HEK293 (cell line): ENCODE results near the gene IFRD2.
A peak's percentile ranks its signal among the peaks of the same experiment; 100 is the strongest.

Source experiments
- CTCF ChIA-PET: fragments of 350-600 bp; formaldehyde crosslinking; extraction: SDS; loops from one replicate; lab custom pipeline; 2021; ENCODE audit warnings: antibody characterized with exemption; lab: Yijun Ruan, JAX
- POLR2A ChIA-PET: fragments of 300-600 bp; formaldehyde crosslinking; extraction: SDS; loops from one replicate; lab custom pipeline; 2020; ENCODE audit warnings: antibody characterized with exemption, inconsistent platforms; lab: Yijun Ruan, JAX
- H3K27ac ChIP-seq: fragments of 200-500 bp; sonication (Bioruptor generic); 2 replicates; pipeline ENCODE4 v1.5.1; 2014; ENCODE audit warnings: low read depth, low read length, control low read depth, inconsistent platforms; ENCODE audit errors: extremely low read depth
- H3K36me3 ChIP-seq, 2 experiments: fragments of 200-500 bp in 1 of 2; sonication (Bioruptor generic) in 1 of 2; 1 replicate in 1 of 2; 2 replicates in 1 of 2; pipeline ENCODE4 v1.5.1; 2014 to 2017; ENCODE audit warnings: inconsistent platforms in 2 of 2, low read length in 2 of 2; ENCODE audit not compliant: control insufficient read depth in 2 of 2, insufficient read depth in 1 of 2
- H3K4me1 ChIP-seq: fragments of 200-500 bp; sonication (Bioruptor generic); 2 replicates; pipeline ENCODE4 v1.5.1; 2014; ENCODE audit warnings: mild to moderate bottlenecking, low read length, inconsistent platforms; ENCODE audit not compliant: control insufficient read depth, insufficient read depth
- H3K4me3 ChIP-seq: 2 replicates; pipeline ENCODE4 v1.5.1; 2011; ENCODE audit warnings: low read depth, mild to moderate bottlenecking, control low read depth, low read length, moderate library complexity
- H3K9me3 ChIP-seq: fragments of 200-500 bp; sonication (Bioruptor generic); 2 replicates; pipeline ENCODE4 v1.5.1; 2014; ENCODE audit warnings: low read depth, low read length, inconsistent platforms; ENCODE audit not compliant: control insufficient read depth, insufficient read depth
- REPIN1 ChIP-seq: fragments of 450-650 bp; formaldehyde crosslinking; IDR thresholded peaks from 2 replicates; pipeline ENCODE4 v1.5.1; 2017; ENCODE audit warnings: missing biosample characterization, missing genetic modification characterization, low read depth
- TCF7L2 ChIP-seq: IDR thresholded peaks from 2 replicates; pipeline ENCODE4 v1.6.1; 2011; ENCODE audit warnings: low read depth, mild to moderate bottlenecking, inconsistent platforms, low read length, moderate library complexity, borderline replicate concordance
- TRIM28 ChIP-seq: IDR thresholded peaks from 2 replicates; pipeline ENCODE4 v1.6.1; 2011; ENCODE audit warnings: low read length, control low read depth, borderline replicate concordance
- ZBTB20 ChIP-seq: fragments of 450-650 bp; formaldehyde crosslinking; IDR thresholded peaks from 2 replicates; pipeline ENCODE4 v1.5.1; 2016; ENCODE audit warnings: missing biosample characterization, missing genetic modification characterization
- ZNF138 ChIP-seq: fragments of 450-650 bp; formaldehyde crosslinking; IDR thresholded peaks from 2 replicates; pipeline ENCODE4 v1.5.1; 2016; ENCODE audit warnings: missing biosample characterization, missing genetic modification characterization, borderline replicate concordance
- ZNF223 ChIP-seq: fragments of 450-650 bp; formaldehyde crosslinking; IDR thresholded peaks from 2 replicates; pipeline ENCODE4 v1.5.1; 2016; ENCODE audit warnings: missing biosample characterization, missing genetic modification characterization
- ZNF335 ChIP-seq: fragments of 450-650 bp; formaldehyde crosslinking; conservative IDR thresholded peaks from 2 replicates; pipeline ENCODE4 v1.5.1; 2016; ENCODE audit warnings: missing biosample characterization, missing genetic modification characterization
- ZNF426 ChIP-seq: fragments of 450-650 bp; formaldehyde crosslinking; IDR thresholded peaks from 2 replicates; pipeline ENCODE4 v1.5.1; 2017; ENCODE audit warnings: missing biosample characterization, missing genetic modification characterization, mild to moderate bottlenecking, inconsistent platforms, moderate library complexity
- ZNF473 ChIP-seq: fragments of 450-650 bp; formaldehyde crosslinking; IDR thresholded peaks from 2 replicates; pipeline ENCODE4 v1.5.1; 2017; ENCODE audit warnings: missing biosample characterization, missing genetic modification characterization
- ZNF48 ChIP-seq: fragments of 450-650 bp; formaldehyde crosslinking; IDR thresholded peaks from 2 replicates; pipeline ENCODE4 v1.5.1; 2016; ENCODE audit warnings: missing biosample characterization, missing genetic modification characterization
- ZNF501 ChIP-seq: fragments of 450-650 bp; formaldehyde crosslinking; IDR thresholded peaks from 2 replicates; pipeline ENCODE4 v1.5.1; 2016; ENCODE audit warnings: missing biosample characterization, missing genetic modification characterization
- ZNF600 ChIP-seq: fragments of 450-650 bp; formaldehyde crosslinking; IDR thresholded peaks from 2 replicates; pipeline ENCODE4 v1.5.1; 2016; ENCODE audit warnings: missing biosample characterization, missing genetic modification characterization
- ZNF660 ChIP-seq: fragments of 450-650 bp; IDR thresholded peaks from 2 replicates; pipeline ENCODE4 v1.5.1; 2018; ENCODE audit warnings: missing biosample characterization, mild to moderate bottlenecking, missing genetic modification characterization
- ZNF701 ChIP-seq: fragments of 450-650 bp; formaldehyde crosslinking; IDR thresholded peaks from 2 replicates; pipeline ENCODE4 v1.5.1; 2016; ENCODE audit warnings: missing biosample characterization, missing genetic modification characterization
- ZNF76 ChIP-seq: fragments of 450-650 bp; formaldehyde crosslinking; IDR thresholded peaks from 2 replicates; pipeline ENCODE4; 2016; ENCODE audit warnings: low read depth, missing biosample characterization, missing genetic modification characterization, borderline replicate concordance
- ZSCAN16 ChIP-seq: fragments of 450-650 bp; formaldehyde crosslinking; IDR thresholded peaks from 2 replicates; pipeline ENCODE4 v1.5.1; 2016; ENCODE audit warnings: missing biosample characterization, missing genetic modification characterization
- ZSCAN30 ChIP-seq: fragments of 450-650 bp; IDR thresholded peaks from 2 replicates; pipeline ENCODE4 v1.5.1; 2018; ENCODE audit warnings: missing biosample characterization, mild to moderate bottlenecking, missing genetic modification characterization, moderate library complexity
- TF ChIP-seq, protein P1 (sequence below): fragments of 450-650 bp; formaldehyde crosslinking; IDR thresholded peaks from 2 replicates; pipeline ENCODE4 v1.5.1; 2017; ENCODE audit warnings: missing biosample characterization, missing genetic modification characterization
- TF ChIP-seq, protein P2 (sequence below): fragments of 450-650 bp; formaldehyde crosslinking; conservative IDR thresholded peaks from 2 replicates; pipeline ENCODE4 v1.5.1; 2016; ENCODE audit warnings: low read depth, missing biosample characterization, missing genetic modification characterization
- TF ChIP-seq, protein P3 (sequence below): fragments of 450-650 bp; formaldehyde crosslinking; IDR thresholded peaks from 2 replicates; pipeline ENCODE4 v1.5.1; 2017; ENCODE audit warnings: missing biosample characterization, missing genetic modification characterization

IFRD2 gene

DNA sequence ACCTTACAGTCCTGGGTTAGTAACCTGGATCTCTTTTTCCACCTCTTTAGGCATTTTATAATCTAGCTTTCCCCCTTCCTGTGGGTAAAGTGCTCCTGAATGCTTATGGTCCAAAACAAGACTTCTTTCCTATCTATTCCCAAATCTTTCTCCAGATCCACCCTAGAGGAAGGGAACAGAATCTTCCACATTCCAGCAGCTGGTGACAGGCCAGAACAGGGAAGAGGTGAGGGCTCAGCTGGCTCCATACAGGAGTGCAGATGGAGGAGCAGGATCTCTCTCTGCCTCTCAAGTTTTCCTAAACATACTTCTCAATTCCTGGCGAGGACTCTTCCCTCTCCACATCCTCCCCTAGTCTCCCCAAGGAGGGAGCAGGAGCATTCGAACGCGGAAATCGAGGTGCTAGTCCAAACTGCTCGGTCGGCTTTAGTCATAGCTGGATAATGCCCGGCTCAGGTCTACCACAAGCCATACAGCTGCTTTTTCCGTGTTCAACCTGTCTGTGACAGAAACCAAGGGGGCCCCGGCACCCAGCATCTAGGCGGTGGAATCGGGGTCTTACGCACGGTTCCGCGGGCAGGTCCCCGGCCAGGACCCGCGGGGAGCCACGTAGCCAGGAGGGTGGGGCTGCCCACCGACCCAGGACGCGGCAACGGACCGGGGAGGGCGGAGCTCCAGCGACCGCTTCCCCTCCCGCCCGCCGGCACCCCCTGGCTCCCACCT is 44.4 kb upstream of the IFRD2 start:
- TF ChIP-seq TCF7L2 (no peak), ZNF223 (peak; percentile 97), REPIN1 (0 out of 2 replicates have a peak, but pooled peaks have one; percentile 40), ZSCAN16 (tag by site-specific recombination) (0 out of 2 replicates have a peak, but pooled peaks have one; percentile 26), ZBTB20 (peak; percentile 99), ZNF76 (tag by site-specific recombination) (0 out of 2 replicates have a peak, but pooled peaks have one; percentile 13), ZNF335 (peak; percentile 35), ZNF701 (tag by site-specific recombination) (no peak)
- TF ChIP-seq, protein P1, sequence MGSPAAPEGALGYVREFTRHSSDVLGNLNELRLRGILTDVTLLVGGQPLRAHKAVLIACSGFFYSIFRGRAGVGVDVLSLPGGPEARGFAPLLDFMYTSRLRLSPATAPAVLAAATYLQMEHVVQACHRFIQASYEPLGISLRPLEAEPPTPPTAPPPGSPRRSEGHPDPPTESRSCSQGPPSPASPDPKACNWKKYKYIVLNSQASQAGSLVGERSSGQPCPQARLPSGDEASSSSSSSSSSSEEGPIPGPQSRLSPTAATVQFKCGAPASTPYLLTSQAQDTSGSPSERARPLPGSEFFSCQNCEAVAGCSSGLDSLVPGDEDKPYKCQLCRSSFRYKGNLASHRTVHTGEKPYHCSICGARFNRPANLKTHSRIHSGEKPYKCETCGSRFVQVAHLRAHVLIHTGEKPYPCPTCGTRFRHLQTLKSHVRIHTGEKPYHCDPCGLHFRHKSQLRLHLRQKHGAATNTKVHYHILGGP (tag by site-specific recombination) = no peak
- TF ChIP-seq, protein P2, sequence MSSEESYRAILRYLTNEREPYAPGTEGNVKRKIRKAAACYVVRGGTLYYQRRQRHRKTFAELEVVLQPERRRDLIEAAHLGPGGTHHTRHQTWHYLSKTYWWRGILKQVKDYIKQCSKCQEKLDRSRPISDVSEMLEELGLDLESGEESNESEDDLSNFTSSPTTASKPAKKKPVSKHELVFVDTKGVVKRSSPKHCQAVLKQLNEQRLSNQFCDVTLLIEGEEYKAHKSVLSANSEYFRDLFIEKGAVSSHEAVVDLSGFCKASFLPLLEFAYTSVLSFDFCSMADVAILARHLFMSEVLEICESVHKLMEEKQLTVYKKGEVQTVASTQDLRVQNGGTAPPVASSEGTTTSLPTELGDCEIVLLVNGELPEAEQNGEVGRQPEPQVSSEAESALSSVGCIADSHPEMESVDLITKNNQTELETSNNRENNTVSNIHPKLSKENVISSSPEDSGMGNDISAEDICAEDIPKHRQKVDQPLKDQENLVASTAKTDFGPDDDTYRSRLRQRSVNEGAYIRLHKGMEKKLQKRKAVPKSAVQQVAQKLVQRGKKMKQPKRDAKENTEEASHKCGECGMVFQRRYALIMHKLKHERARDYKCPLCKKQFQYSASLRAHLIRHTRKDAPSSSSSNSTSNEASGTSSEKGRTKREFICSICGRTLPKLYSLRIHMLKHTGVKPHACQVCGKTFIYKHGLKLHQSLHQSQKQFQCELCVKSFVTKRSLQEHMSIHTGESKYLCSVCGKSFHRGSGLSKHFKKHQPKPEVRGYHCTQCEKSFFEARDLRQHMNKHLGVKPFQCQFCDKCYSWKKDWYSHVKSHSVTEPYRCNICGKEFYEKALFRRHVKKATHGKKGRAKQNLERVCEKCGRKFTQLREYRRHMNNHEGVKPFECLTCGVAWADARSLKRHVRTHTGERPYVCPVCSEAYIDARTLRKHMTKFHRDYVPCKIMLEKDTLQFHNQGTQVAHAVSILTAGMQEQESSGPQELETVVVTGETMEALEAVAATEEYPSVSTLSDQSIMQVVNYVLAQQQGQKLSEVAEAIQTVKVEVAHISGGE (tag by site-specific recombination) = 0 out of 2 replicates have a peak, but pooled peaks have one; percentile 17
- peaks cover 3 to 35% of the 10 kb centered on the region in 2 experiments; a peak in 2 of 3 replicates for H3K36me3 ChIP-seq
- ChIA-PET POLR2A (interaction anchor here (0.6 to 2.7 kb wide), 26 partner anchors 8 to 1060 kb away, joined by 3 to 63 read pairs (median 6); partner anchors contain the start of genes CYB561D2, GNAI2, HEMK1 and HYAL2), CTCF (interaction anchor here (0.7 to 2.6 kb wide), 9 partner anchors 8 to 206 kb away, joined by 3 to 13 read pairs (median 4); partner anchors contain the start of gene TUSC2)
- H3K4me3 ChIP-seq = peak overlapping the region; percentile 96
- no peaks in the 10 kb centered on the region; the same call in 1 of the 2 replicates for H3K4me1 ChIP-seq
- H3K27ac ChIP-seq = peak overlapping the region; percentile 88
- no peaks in the 10 kb centered on the region for H3K9me3 ChIP-seq

- no peaks in the 10 kb centered on the region; the same call in 1 of the 2 replicates for H3K4me1 ChIP-seq
- H3K9me3 ChIP-seq = no peaks in the 10 kb centered on the region
- TF ChIP-seq ZNF600 (tag by site-specific recombination) = 0 out of 2 replicates have a peak, but pooled peaks have one; percentile 11
- TF ChIP-seq ZSCAN30 (tag by site-specific recombination) = no peak
- TF ChIP-seq ZNF660 (tag by site-specific recombination) = no peak
- no peak overlapping the region for H3K4me3 ChIP-seq
- peaks cover 3 to 51% of the 10 kb centered on the region in 2 experiments for H3K36me3 ChIP-seq
- CTCF ChIA-PET = interaction anchor here (1.0 to 1.6 kb wide), 2 partner anchors 11 to 209 kb away, joined by 4 to 5 read pairs; no protein-coding TSS in a partner anchor
- H3K27ac ChIP-seq = no peak overlapping the region
- POLR2A ChIA-PET = interaction anchor here (0.9 to 2.2 kb wide), 2 partner anchors 35 to 70 kb away, joined by 3 to 4 read pairs; partner anchors contain the start of genes HYAL3 and NAA80
Observed at GRCh38 chr3:50334339-50335075, 42.3 kb upstream of the IFRD2 start.

DNA sequence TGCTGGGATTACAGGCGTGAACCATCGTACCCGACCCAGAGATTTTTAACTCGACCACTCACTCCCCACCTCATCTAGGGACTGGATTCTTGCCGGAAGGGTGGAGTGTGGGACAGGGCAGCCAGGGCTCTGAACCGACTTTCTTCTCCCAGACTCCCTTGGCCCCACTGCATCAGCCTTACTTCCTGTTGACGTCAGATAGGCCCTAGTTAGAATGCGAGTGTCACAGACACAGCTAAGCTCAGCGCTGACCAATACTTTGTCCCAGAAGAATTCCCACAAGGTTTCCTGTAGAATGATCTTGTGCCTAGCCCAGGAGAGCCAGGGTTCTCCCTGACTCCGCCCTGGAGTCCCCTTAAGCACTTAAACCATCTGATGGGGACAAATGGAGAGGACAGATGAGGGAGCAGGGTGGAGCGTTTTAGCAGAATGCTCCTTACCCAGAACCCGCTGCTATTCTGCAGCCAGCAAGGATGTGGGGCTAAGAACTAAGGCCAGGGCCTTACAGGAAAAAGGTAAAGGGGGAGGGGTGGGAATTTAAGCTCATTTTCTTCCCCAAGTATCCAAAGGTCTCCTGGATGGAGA is 41.6 kb upstream of the IFRD2 start:
- no peak overlapping the region for H3K27ac ChIP-seq
- no peaks in the 10 kb centered on the region for H3K9me3 ChIP-seq
- ChIA-PET CTCF (interaction anchor here (1.0 to 1.6 kb wide), 2 partner anchors 10 to 210 kb away, joined by 4 to 5 read pairs; no protein-coding TSS in a partner anchor), POLR2A (interaction anchor here (0.6 to 2.2 kb wide), 3 partner anchors 29 to 69 kb away, joined by 3 to 4 read pairs (median 3); partner anchors contain the start of genes HYAL3 and NAA80)
- H3K4me1 ChIP-seq = no peaks in the 10 kb centered on the region; the same call in 1 of the 2 replicates
- peaks cover 3 to 55% of the 10 kb centered on the region in 2 experiments for H3K36me3 ChIP-seq
- no peak overlapping the region for H3K4me3 ChIP-seq
- no peak for TF ChIP-seq ZNF501
- no peak for TF ChIP-seq ZNF426 (tag by site-specific recombination)
- TF ChIP-seq ZNF473 (tag by site-specific recombination) = no peak
- TF ChIP-seq, protein P3, sequence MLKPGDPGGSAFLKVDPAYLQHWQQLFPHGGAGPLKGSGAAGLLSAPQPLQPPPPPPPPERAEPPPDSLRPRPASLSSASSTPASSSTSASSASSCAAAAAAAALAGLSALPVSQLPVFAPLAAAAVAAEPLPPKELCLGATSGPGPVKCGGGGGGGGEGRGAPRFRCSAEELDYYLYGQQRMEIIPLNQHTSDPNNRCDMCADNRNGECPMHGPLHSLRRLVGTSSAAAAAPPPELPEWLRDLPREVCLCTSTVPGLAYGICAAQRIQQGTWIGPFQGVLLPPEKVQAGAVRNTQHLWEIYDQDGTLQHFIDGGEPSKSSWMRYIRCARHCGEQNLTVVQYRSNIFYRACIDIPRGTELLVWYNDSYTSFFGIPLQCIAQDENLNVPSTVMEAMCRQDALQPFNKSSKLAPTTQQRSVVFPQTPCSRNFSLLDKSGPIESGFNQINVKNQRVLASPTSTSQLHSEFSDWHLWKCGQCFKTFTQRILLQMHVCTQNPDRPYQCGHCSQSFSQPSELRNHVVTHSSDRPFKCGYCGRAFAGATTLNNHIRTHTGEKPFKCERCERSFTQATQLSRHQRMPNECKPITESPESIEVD (tag by site-specific recombination) = no peak
- TF ChIP-seq ZNF138 = no peak
- no peak for TF ChIP-seq ZNF48 (tag by site-specific recombination)
- no peak for TF ChIP-seq TRIM28
